SKM-1 treated with dmso at 0.1 percent for 144 hours (cell line): Measurements from ENCODE around the gene DLGAP1.

Experiments
- DNase-seq: peaks from one replicate; lab custom pipeline; 2025; ENCODE audit not compliant: unreplicated experiment; lab: John Stamatoyannopoulos, UW

DLGAP1 gene

GRCh38 chr18:3874125-3874524, 581.0 kb downstream of the DLGAP1 start:
- no peak for DNase-seq

GRCh38 chr18:3873698-3874097, 581.4 kb downstream of the DLGAP1 start:
- no peak for DNase-seq

- no peak for DNase-seq
These were observed 581.9 kb downstream of the DLGAP1 start for GRCh38 chr18:3873211-3873610.

- DNase-seq = peak; percentile 10
These were observed 582.5 kb downstream of the DLGAP1 start for GRCh38 chr18:3872641-3873040.

- DNase-seq = no peak
These were observed 583.4 kb downstream of the DLGAP1 start for GRCh38 chr18:3871687-3872086.

GRCh38 chr18:3870914-3871313, 584.2 kb downstream of the DLGAP1 start:
- DNase-seq = no peak

GRCh38 chr18:3869848-3870247, 585.3 kb downstream of the DLGAP1 start:
- peak; percentile 20 for DNase-seq

- no peak for DNase-seq
These were observed 587.2 kb downstream of the DLGAP1 start for GRCh38 chr18:3867864-3868311.

- DNase-seq = no peak
These were observed 587.9 kb downstream of the DLGAP1 start for GRCh38 chr18:3867236-3867635.

- no peak for DNase-seq
These were observed 590.3 kb downstream of the DLGAP1 start for GRCh38 chr18:3864669-3865298.

- no peak for DNase-seq
These were observed 591.5 kb downstream of the DLGAP1 start for GRCh38 chr18:3863593-3863992.

- DNase-seq = no peak
These were observed 592.1 kb downstream of the DLGAP1 start for GRCh38 chr18:3863006-3863405.

- no peak for DNase-seq
These were observed 593.6 kb downstream of the DLGAP1 start for GRCh38 chr18:3861495-3861894.

GRCh38 chr18:3857544-3857943, 597.6 kb downstream of the DLGAP1 start:
- no peak for DNase-seq

GRCh38 chr18:3855966-3856365, 599.1 kb downstream of the DLGAP1 start:
- DNase-seq = no peak

GRCh38 chr18:3852321-3852720, 602.8 kb downstream of the DLGAP1 start:
- DNase-seq = no peak

- DNase-seq = no peak
These were observed 603.9 kb downstream of the DLGAP1 start for GRCh38 chr18:3851159-3851558.

- no peak for DNase-seq
These were observed 606.8 kb downstream of the DLGAP1 start for GRCh38 chr18:3848316-3848715.

- DNase-seq = no peak
These were observed 609.9 kb downstream of the DLGAP1 start for GRCh38 chr18:3845161-3845560.

- no peak for DNase-seq
These were observed 612.3 kb downstream of the DLGAP1 start for GRCh38 chr18:3842844-3843243.

- no peak for DNase-seq
These were observed 614.3 kb downstream of the DLGAP1 start for GRCh38 chr18:3840766-3841165.

GRCh38 chr18:3839581-3839981, 615.5 kb downstream of the DLGAP1 start:
- DNase-seq = no peak
